GM18519 (cell line): Measurements from ENCODE around the gene AGBL4.

ENCODE experiments used
- ATAC-seq: cut with Tn5 transposase; IDR thresholded peaks from one replicate; pipeline ENCODE4 v1.9.1; 2021; ENCODE audit warnings: mild to moderate bottlenecking, moderate library complexity; ENCODE audit not compliant: unreplicated experiment, low FRiP score

Gene AGBL4

GRCh38 chr1:49465486-49466185, 558.1 kb downstream of the AGBL4 start:
- no peak for ATAC-seq

- no peak for ATAC-seq
These were observed 575.6 kb downstream of the AGBL4 start for GRCh38 chr1:49448200-49448599.

GRCh38 chr1:49436865-49437264, 586.9 kb downstream of the AGBL4 start:
- ATAC-seq = no peak

- no peak for ATAC-seq
These were observed 588.5 kb downstream of the AGBL4 start for GRCh38 chr1:49435291-49435690.

GRCh38 chr1:49424782-49425181, 599.0 kb downstream of the AGBL4 start:
- no peak for ATAC-seq

GRCh38 chr1:49416758-49417157, 607.0 kb downstream of the AGBL4 start:
- ATAC-seq = no peak

GRCh38 chr1:49408346-49408745, 615.4 kb downstream of the AGBL4 start:
- no peak for ATAC-seq

- ATAC-seq = no peak
These were observed 626.7 kb downstream of the AGBL4 start for GRCh38 chr1:49397086-49397485.

GRCh38 chr1:49394200-49394599, 629.6 kb downstream of the AGBL4 start:
- ATAC-seq = no peak

- no peak for ATAC-seq
These were observed 634.1 kb downstream of the AGBL4 start for GRCh38 chr1:49389699-49390098.

- no peak for ATAC-seq
These were observed 659.1 kb downstream of the AGBL4 start for GRCh38 chr1:49364676-49365075.

GRCh38 chr1:49363628-49364027, 660.1 kb downstream of the AGBL4 start:
- ATAC-seq = no peak

- no peak for ATAC-seq
These were observed 665.7 kb downstream of the AGBL4 start for GRCh38 chr1:49358036-49358435.

- ATAC-seq = no peak
These were observed 667.2 kb downstream of the AGBL4 start for GRCh38 chr1:49356594-49356993.

GRCh38 chr1:49351768-49352167, 672.0 kb downstream of the AGBL4 start:
- ATAC-seq = no peak

- no peak for ATAC-seq
These were observed 676.9 kb downstream of the AGBL4 start for GRCh38 chr1:49346767-49347349.

- ATAC-seq = no peak
These were observed 683.2 kb downstream of the AGBL4 start for GRCh38 chr1:49340576-49340975.

- no peak for ATAC-seq
These were observed 684.7 kb downstream of the AGBL4 start for GRCh38 chr1:49339043-49339442.

- no peak for ATAC-seq
These were observed 686.5 kb downstream of the AGBL4 start for GRCh38 chr1:49337251-49337650.

GRCh38 chr1:49333906-49334305, 689.8 kb downstream of the AGBL4 start:
- ATAC-seq = no peak

- ATAC-seq = no peak
These were observed 692.5 kb downstream of the AGBL4 start for GRCh38 chr1:49331066-49331852.
